GM10266 (cell line): ENCODE data around the gene APOBEC4.

Source experiments
- DNase-seq: peaks from one replicate; pipeline ENCODE4 v3.0.0; 2012; ENCODE audit errors: extremely low spot score
- TF ChIP-seq, protein P1 (sequence below): IDR thresholded peaks from 2 replicates; pipeline ENCODE4 v1.5.1; 2012; ENCODE audit warnings: mild to moderate bottlenecking, low read depth; ENCODE audit not compliant: control insufficient read depth, insufficient read depth; ENCODE audit errors: missing control alignments

The APOBEC4 gene

DNA sequence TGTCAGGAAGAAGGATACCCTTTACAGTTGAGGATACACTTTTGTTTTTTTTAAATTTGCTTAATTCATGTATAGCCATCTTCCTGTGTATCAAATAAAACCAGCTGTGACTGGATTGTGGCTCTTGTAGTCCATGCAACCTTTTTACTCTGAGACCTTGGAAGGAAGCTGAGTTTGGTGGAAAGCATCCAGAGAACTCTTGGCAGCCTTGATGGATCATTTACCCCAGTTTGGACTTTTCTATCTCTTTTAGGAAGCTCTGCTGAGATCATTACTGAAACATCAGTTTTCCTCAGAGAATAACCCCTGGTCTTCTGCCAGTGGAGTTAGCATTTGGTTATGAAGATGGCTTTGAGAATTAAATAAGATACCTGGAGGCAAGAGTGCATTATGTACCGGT is 21.2 kb upstream of the APOBEC4 start:
- TF ChIP-seq, protein P1, sequence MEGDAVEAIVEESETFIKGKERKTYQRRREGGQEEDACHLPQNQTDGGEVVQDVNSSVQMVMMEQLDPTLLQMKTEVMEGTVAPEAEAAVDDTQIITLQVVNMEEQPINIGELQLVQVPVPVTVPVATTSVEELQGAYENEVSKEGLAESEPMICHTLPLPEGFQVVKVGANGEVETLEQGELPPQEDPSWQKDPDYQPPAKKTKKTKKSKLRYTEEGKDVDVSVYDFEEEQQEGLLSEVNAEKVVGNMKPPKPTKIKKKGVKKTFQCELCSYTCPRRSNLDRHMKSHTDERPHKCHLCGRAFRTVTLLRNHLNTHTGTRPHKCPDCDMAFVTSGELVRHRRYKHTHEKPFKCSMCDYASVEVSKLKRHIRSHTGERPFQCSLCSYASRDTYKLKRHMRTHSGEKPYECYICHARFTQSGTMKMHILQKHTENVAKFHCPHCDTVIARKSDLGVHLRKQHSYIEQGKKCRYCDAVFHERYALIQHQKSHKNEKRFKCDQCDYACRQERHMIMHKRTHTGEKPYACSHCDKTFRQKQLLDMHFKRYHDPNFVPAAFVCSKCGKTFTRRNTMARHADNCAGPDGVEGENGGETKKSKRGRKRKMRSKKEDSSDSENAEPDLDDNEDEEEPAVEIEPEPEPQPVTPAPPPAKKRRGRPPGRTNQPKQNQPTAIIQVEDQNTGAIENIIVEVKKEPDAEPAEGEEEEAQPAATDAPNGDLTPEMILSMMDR = no peak
- no peak for DNase-seq

DNA sequence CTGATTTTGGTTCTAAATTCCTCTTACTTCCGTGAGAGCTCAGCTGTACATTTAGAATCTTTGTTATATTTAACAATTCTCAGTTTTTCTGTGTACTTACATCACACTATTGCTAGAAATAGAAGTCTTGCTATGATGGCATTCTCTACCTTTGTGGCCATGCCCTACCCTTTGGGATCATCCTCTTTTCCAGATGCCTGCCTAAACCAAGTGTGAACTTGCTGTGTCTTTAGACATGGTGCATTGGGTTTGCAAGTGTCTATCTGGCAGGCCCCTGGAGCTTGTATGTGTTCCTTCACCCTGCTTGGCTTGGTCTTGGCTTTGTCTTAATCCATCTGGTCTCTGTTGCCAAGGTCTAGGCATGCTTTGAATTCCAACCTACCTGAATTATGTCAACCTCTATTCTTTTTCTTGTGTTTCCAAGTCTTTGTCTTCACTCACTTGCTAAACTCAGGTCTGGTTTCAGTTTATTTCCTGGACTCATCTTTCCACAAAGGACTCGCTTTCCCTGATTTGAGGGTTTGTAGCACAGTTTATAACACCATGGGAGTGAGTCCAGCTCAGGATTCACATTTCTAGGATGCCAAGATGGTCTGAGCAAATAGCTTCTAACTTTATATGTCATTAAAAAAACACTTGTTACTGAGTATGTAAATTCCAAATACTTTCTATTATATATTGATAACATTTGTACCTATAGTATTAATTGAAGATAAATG is 20.6 kb upstream of the APOBEC4 start:
- no peak for DNase-seq
- TF ChIP-seq, protein P1 = no peak

DNA sequence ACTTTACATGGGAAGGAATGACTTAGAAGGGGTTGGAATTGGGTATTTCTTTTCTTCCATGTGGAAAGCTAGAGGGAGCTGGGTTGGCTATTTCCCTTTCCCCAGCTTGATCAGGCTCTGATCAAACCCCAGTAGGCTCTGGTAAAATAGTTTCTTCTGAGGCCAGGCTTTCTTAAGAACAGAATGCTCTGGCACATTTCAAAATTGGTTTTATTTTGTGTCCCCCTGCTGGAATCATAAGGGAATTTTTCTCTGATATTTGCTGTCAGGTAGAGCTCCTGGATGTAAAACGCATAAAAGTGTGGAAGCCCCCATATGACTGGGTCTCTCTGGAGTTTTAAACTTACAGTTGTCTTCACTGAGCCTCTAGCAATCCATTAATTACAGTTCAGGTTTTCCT is 17.1 kb upstream of the APOBEC4 start:
- TF ChIP-seq, protein P1 = no peak
- no peak for DNase-seq

DNA sequence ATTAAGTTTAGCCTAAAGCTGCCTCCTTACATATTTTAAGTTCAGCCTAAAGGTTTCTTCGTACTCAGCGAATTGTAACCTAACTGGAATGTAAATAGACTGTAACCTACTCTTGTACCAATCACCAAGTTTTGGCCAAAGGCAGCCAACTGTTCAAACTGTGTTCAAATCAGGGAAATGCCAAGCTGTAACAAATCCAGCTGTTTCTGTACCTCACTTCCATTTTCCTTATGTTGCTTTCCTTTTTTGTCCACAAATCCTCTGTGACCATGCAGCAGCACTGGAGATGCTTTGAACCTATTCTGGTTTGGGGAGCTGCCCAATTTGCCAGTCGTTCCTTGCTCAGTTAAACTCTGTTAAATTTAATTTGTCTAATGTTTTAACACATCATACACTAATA is 3.2 kb upstream of the APOBEC4 start:
- TF ChIP-seq, protein P1 = no peak
- no peak for DNase-seq

DNA sequence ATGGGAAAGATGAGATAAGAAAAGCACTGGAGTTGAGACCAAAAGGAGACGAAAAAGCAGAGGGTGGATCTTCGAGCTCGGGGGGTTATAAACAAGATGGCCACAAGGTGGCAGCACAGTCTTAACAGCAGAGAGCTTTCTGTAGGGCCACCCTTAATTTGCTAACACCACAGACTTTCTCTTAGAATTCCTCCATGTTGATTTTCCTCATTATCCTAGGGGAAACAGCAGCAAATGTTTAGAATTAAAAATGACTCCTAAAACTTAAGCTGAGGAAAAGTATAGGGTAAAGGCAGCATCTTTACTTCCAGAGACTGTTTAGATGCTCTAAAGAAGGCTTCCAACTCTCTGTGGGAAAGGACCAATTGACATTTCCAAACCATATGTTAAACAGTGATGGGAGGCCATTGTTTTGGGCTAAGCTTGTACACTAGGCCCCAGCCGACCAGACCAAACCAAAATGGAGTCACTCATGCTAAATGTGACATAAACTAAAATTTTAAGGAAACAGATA is 2.5 kb upstream of the APOBEC4 start:
- DNase-seq = peak; percentile 66
- TF ChIP-seq, protein P1 = peak; percentile 81

DNA sequence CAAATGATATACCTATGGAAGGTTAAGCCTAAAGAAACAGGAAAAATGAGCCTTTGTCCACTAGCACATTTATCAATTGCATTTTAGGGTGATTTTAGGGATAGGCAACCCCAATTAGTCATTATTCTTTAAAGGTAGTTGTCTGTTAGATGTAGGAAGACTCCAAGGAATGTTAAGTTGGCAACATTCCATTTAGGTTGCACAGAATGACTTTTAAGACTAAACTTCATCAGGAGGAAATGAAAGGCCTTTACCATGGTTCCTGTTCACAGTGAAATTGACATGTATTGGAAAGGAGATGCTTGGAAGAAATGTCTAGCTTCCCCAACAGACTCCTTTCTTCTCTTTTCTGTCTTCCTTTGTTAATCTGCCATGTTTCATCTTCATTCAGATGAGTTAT is 1.6 kb upstream of the APOBEC4 start:
- DNase-seq = no peak
- TF ChIP-seq, protein P1 = no peak

DNA sequence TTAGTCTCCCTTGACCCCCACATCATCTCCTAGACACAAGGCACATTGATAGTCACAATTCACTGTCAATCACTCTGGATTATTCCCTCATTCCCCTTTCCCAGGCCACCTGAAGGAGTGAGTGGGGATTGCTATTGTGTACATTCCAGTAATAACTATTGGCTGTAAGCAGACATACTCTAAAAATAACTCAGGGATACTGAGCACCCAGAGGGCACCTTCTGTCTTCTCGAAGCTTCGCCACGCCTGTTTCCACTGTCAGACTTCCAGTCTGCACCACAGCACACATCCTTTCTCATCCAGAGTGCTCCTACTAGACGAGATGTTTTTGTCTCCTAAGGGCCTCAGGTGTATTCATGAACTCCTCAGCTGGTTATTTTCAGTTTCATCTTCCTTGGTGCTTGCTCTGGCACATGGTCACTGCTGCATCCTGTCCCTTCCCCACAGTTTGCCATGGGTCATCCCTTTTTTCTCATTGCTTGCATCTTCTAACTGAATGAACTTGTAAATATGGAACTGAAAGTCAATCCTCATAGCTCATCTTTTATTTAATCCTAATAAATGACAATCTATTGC is 848 bp upstream of the APOBEC4 start:
- TF ChIP-seq, protein P1 = no peak
- no peak for DNase-seq
